GM19043 (cell line): ENCODE measurements around the gene GLUL.
"Not testable (repeated sequence)": the region's sequence is repeated elsewhere in the genome, so short reads cannot be mapped to it uniquely, and the experiment has no call there.

ENCODE experiments used
- ATAC-seq: cut with Tn5 transposase; IDR thresholded peaks from one replicate; pipeline ENCODE4 v1.9.1; 2021; ENCODE audit warnings: low read depth; ENCODE audit not compliant: unreplicated experiment

GLUL gene

GRCh38 chr1:182395906-182396305, 4.3 kb upstream of the GLUL start:
- ATAC-seq: no peak

DNA sequence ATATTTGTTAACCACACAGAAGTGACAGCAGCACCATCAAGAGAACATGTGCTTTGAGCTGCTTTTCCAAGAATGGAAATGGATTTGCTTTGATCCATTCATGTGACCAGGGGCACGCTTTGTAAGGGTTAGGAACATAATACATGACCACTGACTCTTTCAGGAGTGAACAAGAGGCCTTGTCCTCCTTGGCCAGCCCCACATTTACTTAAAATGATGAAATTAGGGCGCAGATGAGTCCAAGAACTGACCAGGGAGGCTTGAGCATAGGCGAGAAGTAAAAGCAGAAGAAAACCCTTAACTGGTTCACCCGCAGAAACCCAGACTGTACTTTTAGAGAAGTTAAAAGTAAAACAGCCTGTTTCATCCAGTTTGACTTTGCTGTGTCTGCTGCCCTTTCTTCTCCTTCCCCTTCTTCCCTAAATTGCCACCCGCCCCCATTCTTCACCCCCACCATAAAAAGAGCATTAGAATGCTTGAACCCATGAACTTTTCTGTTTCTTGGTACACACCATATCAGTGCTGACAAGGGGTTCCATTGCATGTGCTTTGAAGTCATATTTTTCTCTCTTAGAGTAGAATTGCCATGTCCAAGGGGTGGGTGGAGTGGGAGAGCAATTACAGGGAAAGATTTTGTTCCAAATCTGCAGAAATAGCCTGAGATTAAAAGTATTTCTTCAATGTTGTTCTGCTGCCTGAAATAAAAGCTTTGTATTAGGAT, 2.6 kb upstream of the GLUL start:
- no peak for ATAC-seq

DNA sequence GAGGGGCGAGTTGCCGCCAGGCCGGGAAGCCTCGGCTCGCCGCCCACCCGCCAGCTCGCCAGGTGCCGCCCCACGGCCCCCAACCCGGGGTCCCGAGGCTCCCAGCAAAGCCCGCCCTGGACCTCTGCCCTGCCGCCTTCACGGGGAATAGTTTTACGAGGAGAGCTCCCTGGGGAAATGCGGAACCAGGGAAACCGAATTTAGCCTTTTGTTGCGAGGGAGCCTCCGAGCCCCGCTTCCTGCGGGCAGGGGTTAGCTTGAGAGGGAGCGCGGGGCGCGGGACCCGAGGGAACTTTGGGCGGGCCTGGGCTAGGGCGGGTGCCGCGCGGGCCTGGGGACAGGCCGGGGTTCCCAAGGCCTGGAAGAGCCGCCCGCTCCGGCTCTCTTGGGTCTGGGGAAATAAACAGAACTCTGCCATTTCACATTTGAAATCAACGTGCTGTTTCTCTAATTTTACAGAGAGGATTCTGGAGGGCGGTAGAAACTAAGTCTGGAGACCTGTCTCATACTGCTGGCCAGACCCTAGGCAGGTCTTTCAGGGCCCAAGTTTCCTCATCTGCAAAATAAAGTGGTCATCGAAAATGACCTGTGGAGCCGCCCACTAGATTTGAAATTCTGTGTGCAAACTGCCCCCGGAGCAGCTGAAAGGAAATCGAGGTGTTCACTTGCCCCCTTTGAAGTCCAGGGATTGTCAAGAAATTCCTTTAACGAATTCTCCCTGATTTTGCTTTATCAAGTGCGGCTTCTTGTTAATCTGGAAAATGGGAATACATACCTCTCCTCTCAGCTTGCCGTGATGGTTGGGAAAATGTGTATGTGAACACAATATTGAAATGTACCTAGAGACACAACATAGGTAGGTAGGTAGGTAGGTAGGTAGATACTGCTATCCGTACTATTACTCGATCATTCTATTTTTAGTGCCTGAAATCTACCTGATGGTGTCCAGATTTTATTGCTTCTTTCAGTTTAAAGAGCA, 749 bp upstream of the GLUL start:
- ATAC-seq: peak; percentile 2

DNA sequence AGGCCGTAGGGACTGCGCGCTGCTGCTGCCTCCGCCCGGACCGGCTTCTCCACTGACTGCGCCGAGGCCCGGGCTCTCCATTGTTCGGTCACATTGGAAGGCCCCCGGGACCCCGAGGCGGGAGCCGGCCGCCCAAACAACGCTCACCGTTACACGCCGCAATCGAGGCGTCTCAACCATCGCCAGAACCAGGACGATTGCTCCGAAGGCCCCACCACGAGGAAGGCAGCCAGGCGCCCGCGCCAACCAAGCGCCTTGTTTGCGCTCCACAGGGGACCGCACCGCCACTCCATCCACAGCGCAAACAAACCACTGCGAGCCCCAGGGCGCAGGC, 595 bp downstream of the GLUL start:
- ATAC-seq: no peak

- ATAC-seq: no peak
Measured at GRCh38 chr1:182389619-182390047, 2.0 kb downstream of the GLUL start.

DNA sequence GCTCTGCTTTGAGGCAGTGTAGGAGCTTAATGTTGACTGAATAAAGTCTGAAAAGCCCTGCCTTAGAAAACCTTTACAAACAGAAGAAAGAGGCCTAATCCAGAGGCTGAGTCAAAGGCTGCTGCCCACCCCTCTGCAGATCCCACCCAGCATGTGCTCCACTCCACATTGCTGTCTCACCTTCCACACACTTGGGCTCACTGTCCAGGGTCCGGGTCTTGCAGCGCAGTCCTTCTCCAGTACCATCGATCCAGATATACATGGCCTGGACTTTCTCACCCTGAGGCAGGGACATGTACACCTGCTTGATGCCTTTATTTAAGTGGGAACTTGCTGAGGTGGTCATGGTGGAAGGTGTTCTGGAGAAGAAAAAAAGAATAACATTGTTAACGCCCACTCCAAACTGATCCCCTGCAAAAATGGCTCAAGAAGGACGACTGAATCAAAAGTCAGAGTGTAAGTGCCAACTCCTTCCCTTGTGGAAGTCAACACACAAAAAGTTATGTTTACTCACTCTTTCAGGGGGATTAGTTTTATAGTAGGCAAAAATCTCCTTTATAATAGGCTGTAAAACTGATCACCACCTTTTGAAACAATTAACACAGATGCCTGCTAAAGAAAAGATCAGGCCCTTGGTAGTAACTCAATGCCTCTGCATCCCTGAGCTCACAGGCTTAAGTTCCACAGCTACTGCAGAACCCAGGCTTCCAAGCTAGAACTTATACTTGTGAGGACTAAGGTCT, 3.0 kb downstream of the GLUL start:
- ATAC-seq: no peak

- no peak for ATAC-seq
Measured at GRCh38 chr1:182387566-182387965, 4.0 kb downstream of the GLUL start.

GRCh38 chr1:182386980-182387379, 4.6 kb downstream of the GLUL start:
- ATAC-seq: no peak

DNA sequence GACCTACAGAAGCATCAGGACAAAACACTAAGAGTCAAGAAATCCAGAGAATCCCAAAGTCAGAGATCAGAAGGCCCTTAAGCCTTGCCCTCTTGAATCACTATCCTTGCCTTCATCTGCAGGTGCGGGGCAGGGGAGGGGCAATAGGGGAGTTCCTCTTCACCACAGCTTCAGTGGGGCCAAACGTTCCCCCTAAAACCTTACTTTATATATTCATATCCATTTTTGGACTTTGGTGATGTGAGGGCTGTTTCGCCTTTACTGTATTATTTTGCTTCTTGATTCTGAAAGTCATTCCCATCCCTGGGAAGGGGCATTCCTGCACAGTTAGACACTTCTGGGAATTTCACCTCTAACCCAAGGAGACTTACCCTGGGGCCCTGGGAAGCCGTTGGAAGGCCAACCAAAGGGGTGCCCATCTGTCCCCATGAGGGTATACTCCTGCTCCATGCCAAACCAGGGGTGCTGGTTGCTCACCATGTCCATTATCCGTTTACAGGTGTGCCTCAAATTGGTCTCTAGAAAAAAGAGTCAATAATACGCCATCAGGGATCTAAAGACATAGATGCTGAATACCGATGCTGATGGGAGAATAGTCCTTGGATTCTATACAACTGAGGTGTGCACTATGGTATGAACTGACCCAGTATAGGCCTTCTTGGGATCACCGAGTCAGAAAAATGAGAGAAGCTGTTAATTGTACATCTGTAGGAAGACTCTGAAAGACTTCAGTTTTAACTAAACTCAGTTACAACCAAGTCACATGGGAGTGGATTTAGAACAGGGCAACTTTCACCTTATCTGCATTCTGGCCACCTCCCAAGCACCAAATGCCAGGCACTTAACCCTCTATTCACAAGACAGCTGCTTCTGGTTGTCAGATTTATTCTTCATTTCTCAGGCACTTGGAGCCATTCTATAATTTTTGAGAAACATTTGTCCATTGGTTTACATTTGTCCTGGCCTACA, 5.4 kb downstream of the GLUL start:
- no peak for ATAC-seq

GRCh38 chr1:182384387-182384960, 7.1 kb downstream of the GLUL start:
- ATAC-seq: no peak

DNA sequence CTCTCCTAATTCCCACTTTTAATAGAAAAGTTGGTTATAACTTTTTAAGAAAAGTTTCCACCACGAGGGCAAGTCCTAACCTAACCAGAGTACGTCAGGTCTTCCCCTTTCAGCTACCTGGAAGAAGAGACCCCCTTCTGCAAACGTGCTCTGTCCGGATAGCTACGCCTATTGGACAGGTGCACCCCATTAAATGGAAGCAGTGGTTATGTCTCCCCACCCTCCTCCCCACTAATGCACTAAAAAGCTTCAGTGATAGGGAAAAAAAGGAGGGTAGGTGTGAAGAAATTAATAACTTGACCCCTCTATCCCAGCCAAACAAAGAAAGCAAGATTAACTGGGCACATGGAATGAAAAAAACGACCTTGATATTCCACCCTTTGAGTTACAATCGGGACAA, 7.7 kb downstream of the GLUL start:
- ATAC-seq: no peak

GRCh38 chr1:182383037-182383661, 8.4 kb downstream of the GLUL start:
- ATAC-seq: no peak

DNA sequence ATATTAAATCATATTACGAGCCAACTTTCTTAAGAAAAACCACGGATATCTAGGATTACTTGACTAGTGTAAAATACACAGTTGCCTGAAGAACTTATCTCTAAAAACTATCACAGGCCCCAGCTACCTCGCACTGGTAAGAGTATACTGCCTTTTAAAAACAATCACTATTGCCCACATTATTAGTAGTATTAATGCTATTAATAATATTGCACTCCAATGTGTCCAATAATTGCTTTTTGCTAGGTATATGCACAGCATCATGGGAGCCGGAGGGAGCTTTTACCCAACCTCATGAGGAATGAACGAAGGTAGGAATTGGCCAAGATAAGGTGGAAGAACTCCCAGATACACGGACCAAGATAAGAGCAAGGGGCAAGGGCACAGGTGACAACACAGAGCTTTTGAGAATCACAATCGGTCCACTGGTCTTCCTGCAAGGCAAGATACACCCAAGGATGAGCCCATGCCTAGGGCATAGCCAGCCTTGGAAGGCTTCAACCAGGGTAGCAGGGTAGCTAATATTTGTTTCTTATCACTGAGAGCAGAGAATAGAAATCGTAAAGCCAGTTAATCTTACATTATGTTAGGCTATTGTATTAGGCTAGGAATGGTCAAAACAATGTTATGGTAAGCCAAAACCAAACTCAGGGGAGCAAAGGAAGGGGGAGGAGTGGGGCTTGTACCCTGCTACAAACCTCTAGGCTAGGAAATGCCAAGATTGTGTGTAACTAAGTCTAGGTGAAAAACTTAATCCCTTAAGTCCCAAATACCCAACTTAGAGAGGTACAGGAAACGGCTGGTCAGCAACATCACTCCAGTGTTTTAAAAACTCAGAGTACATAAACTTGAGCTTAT, 9.4 kb downstream of the GLUL start:
- no peak for ATAC-seq

GRCh38 chr1:182380199-182380598, 11.4 kb downstream of the GLUL start:
- ATAC-seq: no peak

DNA sequence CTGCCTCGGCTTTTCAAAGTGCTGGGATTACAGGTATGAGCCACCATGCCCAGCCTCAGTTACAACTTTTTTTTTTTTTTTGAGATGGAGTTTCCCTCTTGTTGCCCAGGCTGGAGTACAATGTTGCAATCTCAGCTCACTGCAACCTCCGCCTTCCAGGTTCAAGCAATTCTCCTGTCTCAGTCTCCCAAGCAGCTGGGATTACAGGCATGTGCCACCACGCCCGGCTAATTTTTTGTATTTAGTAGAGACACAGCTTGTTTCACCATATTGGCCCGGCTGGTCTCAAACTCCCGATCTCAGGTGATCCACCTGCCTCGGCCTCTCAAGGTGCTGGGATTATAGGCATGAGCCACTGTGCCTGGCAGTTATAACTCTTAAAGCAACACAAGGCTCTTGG, 11.8 kb downstream of the GLUL start:
- not testable (repeated sequence) for ATAC-seq

DNA sequence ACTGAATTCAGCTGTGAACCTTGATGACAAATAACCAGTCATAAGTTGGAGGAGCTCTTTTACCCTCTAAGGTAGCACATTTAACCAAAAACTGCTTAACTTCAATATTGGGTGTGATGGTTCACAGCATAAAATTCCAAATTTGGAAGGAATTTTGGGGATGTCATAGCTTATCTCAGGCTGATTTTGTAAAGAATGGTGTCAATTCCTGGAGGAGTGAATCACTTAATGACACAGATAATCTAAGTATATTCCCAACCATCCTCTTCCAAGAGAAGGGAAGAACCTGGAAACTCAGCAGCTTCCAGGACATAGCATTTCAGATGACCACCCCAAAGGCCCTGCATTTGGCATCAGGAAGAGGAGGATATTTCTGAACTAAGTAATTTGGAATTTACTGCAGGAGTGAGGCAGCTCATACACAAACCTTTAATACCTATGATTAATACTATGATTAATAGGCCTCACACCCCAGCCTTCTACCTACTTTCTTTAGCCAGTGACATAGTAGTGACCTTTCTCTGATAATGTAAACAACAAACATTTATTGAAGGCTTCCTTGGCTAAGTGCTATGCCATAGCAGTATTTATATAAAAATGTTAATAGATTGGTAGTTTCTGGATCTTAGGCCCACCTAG, 14.5 kb downstream of the GLUL start:
- no peak for ATAC-seq

DNA sequence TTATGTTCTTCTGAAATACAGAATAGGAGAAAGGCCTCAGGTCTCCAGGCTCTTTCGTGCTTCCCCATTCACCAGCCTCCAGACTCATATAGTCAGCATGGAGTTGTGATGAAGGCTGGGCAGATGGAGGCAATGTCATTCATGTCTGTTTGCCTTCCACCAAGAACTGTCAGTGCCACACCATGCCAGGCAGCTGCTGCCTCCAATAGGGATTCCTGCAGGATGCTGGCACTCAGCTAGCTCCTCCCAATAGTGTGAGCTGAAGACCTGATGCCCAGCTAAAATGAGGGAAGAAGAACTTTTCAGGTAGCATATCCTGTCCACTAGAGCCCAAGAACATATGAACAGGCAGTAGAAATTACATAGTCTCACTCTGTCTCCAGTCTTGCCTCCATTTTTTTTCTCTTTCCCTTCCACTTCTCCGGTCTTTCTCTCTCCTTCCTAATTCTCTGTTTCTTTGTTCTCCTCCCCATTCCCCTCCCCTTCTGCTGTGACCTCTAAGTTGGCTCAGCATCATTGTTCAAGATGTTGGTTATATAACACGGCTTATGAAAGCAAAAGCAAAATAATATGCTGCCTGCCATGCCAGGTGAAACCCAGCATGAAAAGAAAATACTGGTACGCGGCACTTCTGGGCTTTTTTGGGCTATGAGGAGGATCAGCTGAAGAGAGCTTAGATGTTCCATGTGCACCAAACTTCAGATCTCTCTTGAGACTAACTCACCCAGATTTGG, 17.3 kb downstream of the GLUL start:
- ATAC-seq: no peak
